ELR (cell line): ENCODE results near the gene CHRFAM7A.
"Not testable (repeated sequence)": the region's sequence is repeated elsewhere in the genome, so short reads cannot be mapped to it uniquely, and the experiment has no call there.

Experiments
- DNase-seq: peaks from one replicate; pipeline ENCODE4 v3.0.0-alpha.2; 2015; ENCODE audit warnings: low read depth

CHRFAM7A gene

GRCh38 chr15:30321063-30321462, 72.3 kb downstream of the CHRFAM7A start:
- DNase-seq: not testable (repeated sequence)

GRCh38 chr15:30315704-30316103, 77.6 kb downstream of the CHRFAM7A start:
- DNase-seq: not testable (repeated sequence)

GRCh38 chr15:30310575-30310974, 82.8 kb downstream of the CHRFAM7A start:
- not testable (repeated sequence) for DNase-seq
